K562 (cell line): ENCODE measurements around the gene APLF. TPM values are rescaled to one million over a fixed set of nuclear protein-coding genes. Genes with fewer than 3 reads are reported as not detected.

Experiments
- BDP1 ChIP-seq: IDR thresholded peaks from 3 replicates; pipeline ENCODE4 v1.6.1; 2011; ENCODE audit not compliant: insufficient read length, insufficient read depth
- CHD2 ChIP-seq: IDR thresholded peaks from 2 replicates; pipeline ENCODE4 v1.6.1; 2011; ENCODE audit warnings: low read depth, low read length
- FOSL1 ChIP-seq: fragments of 200-800 bp; sonication (Bioruptor generic); conservative IDR thresholded peaks from 2 replicates; pipeline ENCODE4 v1.6.1; 2016; ENCODE audit warnings: missing genetic modification characterization, missing compliant biosample characterization
- FOXM1 ChIP-seq, 2 experiments: fragments of 450-650 bp in 1 of 2; sonication (generic) in 1 of 2; formaldehyde crosslinking in 1 of 2; IDR thresholded peaks; 2 replicates each; pipeline versions ENCODE4 v1.6.1 to v1.9.0; 2017 to 2022; ENCODE audit warnings: low read depth in 2 of 2, mild to moderate bottlenecking in 2 of 2, missing genetic modification reagents in 1 of 2, moderate library complexity in 1 of 2
- HOXB6 ChIP-seq: fragments of 250-450 bp; sonication (Bioruptor Pico); IDR thresholded peaks from 2 replicates; pipeline ENCODE4 v1.5.1; 2022; ENCODE audit warnings: mild to moderate bottlenecking, borderline replicate concordance
- KLF13 ChIP-seq: fragments of 450-650 bp; IDR thresholded peaks from 2 replicates; pipeline ENCODE4 v1.6.1; 2016; ENCODE audit warnings: missing genetic modification characterization, low read depth, mild to moderate bottlenecking, missing compliant biosample characterization, moderate library complexity, borderline replicate concordance
- MAFK ChIP-seq: IDR thresholded peaks from 2 replicates; pipeline ENCODE4 v1.6.1; 2011; ENCODE audit warnings: low read length, improper control_type of control experiment
- PHF20 ChIP-seq: fragments of 450-650 bp; IDR thresholded peaks from 2 replicates; pipeline ENCODE4 v1.6.1; 2018; ENCODE audit not compliant: partially characterized antibody
- RNF2 ChIP-seq: sonication (generic); IDR thresholded peaks from 2 replicates; pipeline ENCODE4 v1.6.1; 2016
- SIRT6 ChIP-seq: IDR thresholded peaks from one replicate; pipeline ENCODE4 v1.6.1; 2012; ENCODE audit warnings: low read depth, mild to moderate bottlenecking, control low read depth, inconsistent platforms, low read length, moderate library complexity
- SOX6 ChIP-seq: fragments of 450-650 bp; IDR thresholded peaks from 2 replicates; pipeline ENCODE4 v1.6.1; 2014; ENCODE audit warnings: mild to moderate bottlenecking
- TARDBP ChIP-seq: fragments of 450-650 bp; IDR thresholded peaks from 2 replicates; pipeline ENCODE4 v1.6.1; 2016
- ZBTB8A ChIP-seq: fragments of 450-650 bp; IDR thresholded peaks from 2 replicates; pipeline ENCODE4 v1.6.1; 2018; ENCODE audit warnings: mild to moderate bottlenecking, moderate library complexity; ENCODE audit not compliant: partially characterized antibody
- ZC3H8 ChIP-seq: fragments of 450-650 bp; IDR thresholded peaks from 2 replicates; pipeline ENCODE4 v1.6.1; 2017
- ZFP36 ChIP-seq: fragments of 150-350 bp; IDR thresholded peaks from 2 replicates; pipeline ENCODE4 v1.6.1; 2018; ENCODE audit warnings: low read length, low read depth; ENCODE audit not compliant: partially characterized antibody
- ZNF134 ChIP-seq: fragments of 250-450 bp; sonication (Bioruptor Pico); conservative IDR thresholded peaks from 2 replicates; pipeline ENCODE4 v1.4.0; 2020
- ZNF75A ChIP-seq: fragments of 450-650 bp; formaldehyde crosslinking; IDR thresholded peaks from 2 replicates; pipeline ENCODE4 v1.4.0; 2020; ENCODE audit warnings: mild to moderate bottlenecking
- polyA plus RNA-seq, 8 experiments: library from polyadenylated mRNA; depleted of rRNA in 4 of 8; stranded (reverse) in 5 of 8; unstranded in 3 of 8; fragments of >200 nt; fragmentation: Nextera tagmentation in 2 of 8; fragmentation: Illumina TruSeq in 1 of 8; extraction: Ambion mirVana in 2 of 8; extraction: Trizol in 1 of 8; gene quantifications; 2 replicates each; pipeline versions ENCODE4 v1.2.1 to v1.2.3, GENCODE V29; 2011 to 2014; ENCODE audit warnings: inconsistent platforms in 1 of 8, missing spikeins in 1 of 8
- total RNA-seq, 7 experiments: library from RNA; depleted of rRNA in 6 of 7; stranded (reverse); fragments of >200 nt in 6 of 7; fragmentation: Illumina TruSeq in 2 of 7; extraction: Trizol in 2 of 7; gene quantifications; 2 replicates each; pipeline versions ENCODE4 v1.2.1 to v1.2.3, GENCODE V29; 2011 to 2021; ENCODE audit warnings: low replicate concordance in 1 of 7
- TF ChIP-seq, protein P1 (sequence below): fragments of 450-650 bp; formaldehyde crosslinking; IDR thresholded peaks from 2 replicates; pipeline ENCODE4 v1.4.0; 2020; ENCODE audit warnings: mild to moderate bottlenecking, moderate library complexity
- TF ChIP-seq, protein P2 (sequence below), 3 experiments: IDR thresholded peaks in 2 of 3; conservative IDR thresholded peaks in 1 of 3; 2 replicates each; pipeline ENCODE4 v1.5.1; 2011 to 2012; ENCODE audit warnings: low read length in 3 of 3, mild to moderate bottlenecking in 3 of 3, control low read depth in 2 of 3, improper control_type of control experiment in 1 of 3, inconsistent platforms in 1 of 3, low read depth in 1 of 3, mixed read lengths in 1 of 3, moderate library complexity in 1 of 3; ENCODE audit not compliant: insufficient read depth in 2 of 3
- TF ChIP-seq, protein P3 (sequence below): fragments of 250-450 bp; sonication (Bioruptor Pico); IDR thresholded peaks from 2 replicates; pipeline ENCODE4 v1.4.0; 2020; ENCODE audit warnings: mild to moderate bottlenecking, moderate library complexity
- TF ChIP-seq, protein P4 (sequence below): sonication (generic); formaldehyde crosslinking; IDR thresholded peaks from 2 replicates; pipeline ENCODE4 v1.8.0; 2022; ENCODE audit warnings: missing genetic modification reagents, mild to moderate bottlenecking, moderate library complexity, borderline replicate concordance
- TF ChIP-seq, protein P5 (sequence below): fragments of 450-650 bp; formaldehyde crosslinking; IDR thresholded peaks from 2 replicates; pipeline ENCODE4 v1.4.0; 2022; ENCODE audit warnings: missing genetic modification characterization

APLF gene
- total and polyA plus RNA-seq, 9 of the 15 experiments (the other 6 are each of a cell fraction or from before 2014, with no cell fraction given): 0.07 to 1.1 (median 0.71) TPM

DNA sequence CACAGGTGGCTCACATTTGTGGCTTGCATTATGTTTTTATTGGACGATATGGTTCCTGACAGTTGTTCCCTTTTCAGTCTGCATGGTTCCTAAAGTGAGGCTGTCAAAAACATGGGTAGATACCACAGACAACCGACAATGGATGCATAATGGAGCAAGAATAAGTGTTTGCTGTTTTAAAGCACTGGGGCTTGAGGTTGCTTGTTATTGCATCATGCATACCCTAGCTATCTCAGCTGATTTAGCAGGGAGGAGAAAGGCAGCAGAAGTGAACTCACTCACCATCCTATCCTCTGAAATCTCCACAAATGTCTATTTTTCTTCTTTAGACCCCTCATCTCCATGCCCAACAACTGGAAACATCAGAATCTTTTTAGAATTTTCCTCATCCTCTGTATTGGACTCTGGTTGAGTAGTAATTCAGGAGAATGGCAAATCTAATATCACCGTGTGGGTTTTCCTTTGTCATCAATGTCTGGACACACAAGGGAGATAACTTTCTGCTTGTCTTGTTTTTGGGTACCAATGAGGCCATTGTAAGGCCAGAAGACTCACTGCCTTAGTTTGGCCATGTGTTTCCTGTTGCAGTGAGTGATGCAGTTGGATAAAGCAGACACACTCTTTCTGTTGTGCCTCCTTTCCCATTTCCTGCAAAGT lies 47.0 kb upstream of the APLF start (continued):
- TF ChIP-seq, protein P1, sequence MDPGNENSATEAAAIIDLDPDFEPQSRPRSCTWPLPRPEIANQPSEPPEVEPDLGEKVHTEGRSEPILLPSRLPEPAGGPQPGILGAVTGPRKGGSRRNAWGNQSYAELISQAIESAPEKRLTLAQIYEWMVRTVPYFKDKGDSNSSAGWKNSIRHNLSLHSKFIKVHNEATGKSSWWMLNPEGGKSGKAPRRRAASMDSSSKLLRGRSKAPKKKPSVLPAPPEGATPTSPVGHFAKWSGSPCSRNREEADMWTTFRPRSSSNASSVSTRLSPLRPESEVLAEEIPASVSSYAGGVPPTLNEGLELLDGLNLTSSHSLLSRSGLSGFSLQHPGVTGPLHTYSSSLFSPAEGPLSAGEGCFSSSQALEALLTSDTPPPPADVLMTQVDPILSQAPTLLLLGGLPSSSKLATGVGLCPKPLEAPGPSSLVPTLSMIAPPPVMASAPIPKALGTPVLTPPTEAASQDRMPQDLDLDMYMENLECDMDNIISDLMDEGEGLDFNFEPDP (CRISPR knock-in tag): no peak
- TF ChIP-seq ZNF75A (CRISPR knock-in tag) (no peak), FOXM1 (IDR thresholded peaks at IDR 0.05; ENCODE audit: low read depth) (0 out of 2 replicates have a peak, but pooled peaks have one; percentile 31), FOXM1 (CRISPR knock-in tag; IDR thresholded peaks at IDR 0.05; ENCODE audit: low read depth) (no peak), RNF2 (peak; percentile 69; the same call in 1 of the 2 replicates), TARDBP (no peak), ZC3H8 (no peak), HOXB6 (CRISPR knock-in tag) (no peak), MAFK (peak; percentile 16; the same call in 1 of the 2 replicates), FOSL1 (tag) (peak; percentile 58; the same call in 1 of the 2 replicates), SIRT6 (no peak), ZFP36 (peak; percentile 48), ZBTB8A (no peak), PHF20 (no peak), BDP1 (no peak), KLF13 (tag) (no peak), SOX6 (peak; percentile 87), ZNF134 (CRISPR knock-in tag) (no peak; the same call in none of the 2 replicates), CHD2 (no peak)
- TF ChIP-seq, protein P2, sequence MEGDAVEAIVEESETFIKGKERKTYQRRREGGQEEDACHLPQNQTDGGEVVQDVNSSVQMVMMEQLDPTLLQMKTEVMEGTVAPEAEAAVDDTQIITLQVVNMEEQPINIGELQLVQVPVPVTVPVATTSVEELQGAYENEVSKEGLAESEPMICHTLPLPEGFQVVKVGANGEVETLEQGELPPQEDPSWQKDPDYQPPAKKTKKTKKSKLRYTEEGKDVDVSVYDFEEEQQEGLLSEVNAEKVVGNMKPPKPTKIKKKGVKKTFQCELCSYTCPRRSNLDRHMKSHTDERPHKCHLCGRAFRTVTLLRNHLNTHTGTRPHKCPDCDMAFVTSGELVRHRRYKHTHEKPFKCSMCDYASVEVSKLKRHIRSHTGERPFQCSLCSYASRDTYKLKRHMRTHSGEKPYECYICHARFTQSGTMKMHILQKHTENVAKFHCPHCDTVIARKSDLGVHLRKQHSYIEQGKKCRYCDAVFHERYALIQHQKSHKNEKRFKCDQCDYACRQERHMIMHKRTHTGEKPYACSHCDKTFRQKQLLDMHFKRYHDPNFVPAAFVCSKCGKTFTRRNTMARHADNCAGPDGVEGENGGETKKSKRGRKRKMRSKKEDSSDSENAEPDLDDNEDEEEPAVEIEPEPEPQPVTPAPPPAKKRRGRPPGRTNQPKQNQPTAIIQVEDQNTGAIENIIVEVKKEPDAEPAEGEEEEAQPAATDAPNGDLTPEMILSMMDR (IDR thresholded peaks at IDR 0.05 in 2 of 3, conservative IDR thresholded peaks at IDR 0.05 in 1 of 3; ENCODE audit: insufficient read depth in 2 of 3, low read depth in 1 of 3, low read length in 3 of 3): no peak
- TF ChIP-seq, protein P3, sequence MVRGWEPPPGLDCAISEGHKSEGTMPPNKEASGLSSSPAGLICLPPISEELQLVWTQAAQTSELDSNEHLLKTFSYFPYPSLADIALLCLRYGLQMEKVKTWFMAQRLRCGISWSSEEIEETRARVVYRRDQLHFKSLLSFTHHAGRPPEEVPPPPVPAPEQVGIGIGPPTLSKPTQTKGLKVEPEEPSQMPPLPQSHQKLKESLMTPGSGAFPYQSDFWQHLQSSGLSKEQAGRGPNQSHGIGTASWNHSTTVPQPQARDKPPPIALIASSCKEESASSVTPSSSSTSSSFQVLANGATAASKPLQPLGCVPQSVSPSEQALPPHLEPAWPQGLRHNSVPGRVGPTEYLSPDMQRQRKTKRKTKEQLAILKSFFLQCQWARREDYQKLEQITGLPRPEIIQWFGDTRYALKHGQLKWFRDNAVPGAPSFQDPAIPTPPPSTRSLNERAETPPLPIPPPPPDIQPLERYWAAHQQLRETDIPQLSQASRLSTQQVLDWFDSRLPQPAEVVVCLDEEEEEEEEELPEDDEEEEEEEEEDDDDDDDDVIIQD (CRISPR knock-in tag): 0 out of 2 replicates have a peak, but pooled peaks have one; percentile 71
- TF ChIP-seq, protein P4, sequence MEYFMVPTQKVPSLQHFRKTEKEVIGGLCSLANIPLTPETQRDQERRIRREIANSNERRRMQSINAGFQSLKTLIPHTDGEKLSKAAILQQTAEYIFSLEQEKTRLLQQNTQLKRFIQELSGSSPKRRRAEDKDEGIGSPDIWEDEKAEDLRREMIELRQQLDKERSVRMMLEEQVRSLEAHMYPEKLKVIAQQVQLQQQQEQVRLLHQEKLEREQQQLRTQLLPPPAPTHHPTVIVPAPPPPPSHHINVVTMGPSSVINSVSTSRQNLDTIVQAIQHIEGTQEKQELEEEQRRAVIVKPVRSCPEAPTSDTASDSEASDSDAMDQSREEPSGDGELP (CRISPR knock-in tag): peak; percentile 86
- TF ChIP-seq, protein P5, sequence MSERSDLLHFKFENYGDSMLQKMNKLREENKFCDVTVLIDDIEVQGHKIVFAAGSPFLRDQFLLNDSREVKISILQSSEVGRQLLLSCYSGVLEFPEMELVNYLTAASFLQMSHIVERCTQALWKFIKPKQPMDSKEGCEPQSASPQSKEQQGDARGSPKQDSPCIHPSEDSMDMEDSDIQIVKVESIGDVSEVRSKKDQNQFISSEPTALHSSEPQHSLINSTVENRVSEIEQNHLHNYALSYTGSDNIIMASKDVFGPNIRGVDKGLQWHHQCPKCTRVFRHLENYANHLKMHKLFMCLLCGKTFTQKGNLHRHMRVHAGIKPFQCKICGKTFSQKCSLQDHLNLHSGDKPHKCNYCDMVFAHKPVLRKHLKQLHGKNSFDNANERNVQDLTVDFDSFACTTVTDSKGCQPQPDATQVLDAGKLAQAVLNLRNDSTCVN (CRISPR knock-in tag): no peak
